SK-N-MC (cell line): ENCODE results near the gene BAZ1B.
"Not testable (repeated sequence)": the region's sequence is repeated elsewhere in the genome, so short reads cannot be mapped to it uniquely, and the experiment has no call there.

Experiments
- EZH2 ChIP-seq: fragments of 200-600 bp; sonication (generic); IDR thresholded peaks from one replicate; pipeline ENCODE4 v1.6.1; 2017; ENCODE audit warnings: antibody characterized with exemption
- POLR2AphosphoS5 ChIP-seq: IDR thresholded peaks from 2 replicates; pipeline ENCODE4 v1.6.1; 2012; ENCODE audit warnings: mild to moderate bottlenecking, low read depth, low read length, borderline replicate concordance

DNA sequence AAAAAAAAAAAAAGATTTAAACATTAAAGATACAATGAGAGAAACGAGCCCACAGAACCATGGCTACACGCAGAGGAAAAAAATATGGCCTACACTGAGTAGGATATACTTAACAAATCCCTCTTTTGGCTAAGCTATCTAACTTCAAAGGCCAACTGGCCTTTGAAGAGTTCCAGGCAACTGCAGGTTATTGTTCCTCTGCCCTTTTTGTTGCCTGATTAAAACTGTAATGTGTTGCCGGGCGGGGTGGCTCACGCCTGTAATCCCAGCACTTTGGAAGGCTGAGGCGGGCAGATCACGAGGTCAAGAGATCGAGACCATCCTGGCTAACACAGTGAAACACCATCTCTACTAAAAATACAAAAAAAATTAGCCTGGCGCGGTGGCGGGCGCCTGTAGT, 40.6 kb downstream of the BAZ1B start:
- TF ChIP-seq POLR2AphosphoS5, EZH2: not testable (repeated sequence)
